Stimulated activated CD8-positive, alpha-beta memory T cell treated with anti-CD3 and anti-CD28 coated beads, Interleukin-4, amount 100 ng/mL, for 4 hours (primary cell): Measurements from ENCODE around the gene HOXA5.

Source experiments
- DNase-seq, 2 donors: peaks; one replicate each; pipeline ENCODE4 v3.0.0-alpha.2; 2020; ENCODE audit warnings: low read depth in 2 of 2, low spot score in 1 of 2

HOXA5 gene

GRCh38 chr7:27137640-27138315, 5.7 kb downstream of the HOXA5 start:
- DNase-seq: no peak

GRCh38 chr7:27134392-27134791, 9.1 kb downstream of the HOXA5 start:
- no peak for DNase-seq

GRCh38 chr7:27133409-27134231, 9.9 kb downstream of the HOXA5 start:
- DNase-seq: no peak

GRCh38 chr7:27132978-27133377, 10.5 kb downstream of the HOXA5 start:
- DNase-seq: no peak

- no peak for DNase-seq
Observed at GRCh38 chr7:27132214-27132613, 11.3 kb downstream of the HOXA5 start.

GRCh38 chr7:27131390-27131819, 12.1 kb downstream of the HOXA5 start:
- DNase-seq: no peak

- DNase-seq: peak; percentile 22 to 58
Observed at GRCh38 chr7:27130540-27131389, 12.7 kb downstream of the HOXA5 start, which contains the start of gene HOXA4. HOXA4 (minus strand) TSS chr7:27130757; CDS start chr7:27130733, 24 bp downstream.

GRCh38 chr7:27129729-27130539, 13.5 kb downstream of the HOXA5 start:
- no peak for DNase-seq

- DNase-seq: no peak
Observed at GRCh38 chr7:27128776-27129728, 14.4 kb downstream of the HOXA5 start.

- DNase-seq: no peak
Observed at GRCh38 chr7:27128034-27128433, 15.4 kb downstream of the HOXA5 start.

- no peak for DNase-seq
Observed at GRCh38 chr7:27126596-27127327, 16.7 kb downstream of the HOXA5 start.

- DNase-seq: no peak
Observed at GRCh38 chr7:27125986-27126394, 17.5 kb downstream of the HOXA5 start.

GRCh38 chr7:27124902-27125689, 18.4 kb downstream of the HOXA5 start:
- no peak for DNase-seq

GRCh38 chr7:27124096-27124901, 19.2 kb downstream of the HOXA5 start:
- no peak for DNase-seq

- DNase-seq: no peak
Observed at GRCh38 chr7:27123477-27124053, 19.9 kb downstream of the HOXA5 start.

- DNase-seq: no peak
Observed at GRCh38 chr7:27123007-27123476, 20.4 kb downstream of the HOXA5 start.
